ENCODE results near the gene DIMT1. TPM values are rescaled to one million over a fixed set of nuclear protein-coding genes. Genes with fewer than 3 reads are reported as not detected.
A peak's percentile ranks its signal among the peaks of the same experiment; 100 is the strongest.

The DIMT1 gene
- total and polyA plus RNA-seq, 2 of the 8 experiments (the other 6 are each of a cell fraction or from before 2014, with no cell fraction given): 19.3 to 42.1 TPM

- TF ChIP-seq RBBP5 (IDR thresholded peaks at IDR 0.05; ENCODE audit: borderline replicate concordance, low read depth, low read length): peak; percentile 97
- TF ChIP-seq FOSL1 (IDR thresholded peaks at IDR 0.05; ENCODE audit: insufficient read depth, low read depth, low read length): no peak
- TF ChIP-seq SIN3A (conservative IDR thresholded peaks at IDR 0.05 in 1 of 2, IDR thresholded peaks at IDR 0.05 in 1 of 2; ENCODE audit: low read depth in 1 of 2, low read length in 2 of 2): peak in 1 of 2 experiments; percentile 95; a peak in 2 of 4 replicates
- no peak for TF ChIP-seq RXRA (IDR thresholded peaks at IDR 0.05; ENCODE audit: insufficient read depth, low read depth, low read length)
- TF ChIP-seq BRCA1 (IDR thresholded peaks at IDR 0.05; ENCODE audit: low read depth, low read length): peak; percentile 59; the same call in 1 of the 2 replicates
- TF ChIP-seq SIX5 (IDR thresholded peaks at IDR 0.05; ENCODE audit: low read depth, low read length): no peak
- TF ChIP-seq PHF8 (conservative IDR thresholded peaks at IDR 0.05; ENCODE audit: low read depth, low read length): peak; percentile 97
- peak; percentile 93 for TF ChIP-seq TBP (IDR thresholded peaks at IDR 0.05; ENCODE audit: low read depth, low read length)
- TF ChIP-seq KDM4A (IDR thresholded peaks at IDR 0.05; ENCODE audit: low read depth, low read length, severe bottlenecking): peak; percentile 99
- no peak for TF ChIP-seq SIRT6 (IDR thresholded peaks at IDR 0.05; ENCODE audit: low read length)
- peak; percentile 99 for TF ChIP-seq KDM5A (IDR thresholded peaks at IDR 0.05; ENCODE audit: low read length)
- no peak for TF ChIP-seq NANOG (IDR thresholded peaks at IDR 0.05; ENCODE audit: insufficient read depth, low read depth, low read length, poor library complexity, severe bottlenecking)
- peak; percentile 100 for TF ChIP-seq ASH2L (IDR thresholded peaks at IDR 0.05; ENCODE audit: low read length)
- peak; percentile 99 for TF ChIP-seq TAF1 (IDR thresholded peaks at IDR 0.05; ENCODE audit: low read depth, low read length)
- peak; percentile 88 for TF ChIP-seq SRF (IDR thresholded peaks at IDR 0.05; ENCODE audit: low read depth, low read length)
- no peak for TF ChIP-seq RAD21 (IDR thresholded peaks at IDR 0.05 in 1 of 2, conservative IDR thresholded peaks at IDR 0.05 in 1 of 2; ENCODE audit: low read depth in 2 of 2, low read length in 2 of 2)
- no peak; the same call in 1 of the 2 replicates for TF ChIP-seq GTF2F1 (IDR thresholded peaks at IDR 0.05; ENCODE audit: borderline replicate concordance, low read depth, low read length)
- 0 out of 2 replicates have a peak, but pooled peaks have one; percentile 15 for TF ChIP-seq E2F6 (IDR thresholded peaks at IDR 0.05)
- TF ChIP-seq TEAD4 (IDR thresholded peaks at IDR 0.05; ENCODE audit: low read depth, low read length): no peak
- no peak for TF ChIP-seq GABPA (IDR thresholded peaks at IDR 0.05; ENCODE audit: borderline replicate concordance, insufficient read depth, low read length)
- no peak for TF ChIP-seq HDAC6 (IDR thresholded peaks at IDR 0.05; ENCODE audit: low read depth, low read length)
- peak; percentile 80 to 94 for TF ChIP-seq POLR2A (IDR thresholded peaks at IDR 0.05; ENCODE audit: control extremely low read depth in 1 of 2, low read depth in 2 of 2, low read length in 2 of 2)
These were observed 9.0 kb upstream of the DIMT1 start, which contains the start of gene IPO11 (continued) for GRCh38 chr5:62412549-62413329.
